Activated CD4-positive, alpha-beta T cell treated with anti-CD3 and anti-CD28 coated beads, Interleukin-2, amount 10 ng/mL, durations not matched to agents 7 days and 5 days (primary cell): ENCODE data around the gene CYSLTR2. TPM values are rescaled to one million over a fixed set of nuclear protein-coding genes. Genes with fewer than 3 reads are reported as not detected.

Experiments
- CTCF ChIA-PET: fragments of 350-600 bp; sonication (Branson Sonifier 250); formaldehyde crosslinking; loops from one replicate; lab custom pipeline; 2021; ENCODE audit warnings: antibody characterized with exemption; lab: Charles Lee
- POLR2A ChIA-PET: fragments of 350-600 bp; sonication (Branson Sonifier 250); formaldehyde crosslinking; loops from one replicate; lab custom pipeline; 2021; ENCODE audit warnings: antibody characterized with exemption; lab: Charles Lee
- DNase-seq: peaks from one replicate; pipeline ENCODE4 v3.0.0-alpha.2; 2020
- H3K27ac Mint-ChIP-seq: one replicate; pipeline ENCODE4 v1.8.0; 2021; ENCODE audit warnings: mild to moderate bottlenecking, moderate library complexity, mixed read lengths
- H3K27me3 Mint-ChIP-seq: one replicate; pipeline ENCODE4 v1.8.0; 2021; ENCODE audit warnings: mixed read lengths
- H3K36me3 Mint-ChIP-seq: one replicate; pipeline ENCODE4 v1.8.0; 2021; ENCODE audit warnings: low read depth, mixed read lengths
- H3K4me1 Mint-ChIP-seq: one replicate; pipeline ENCODE4 v1.8.0; 2021; ENCODE audit warnings: mixed read lengths
- H3K4me3 Mint-ChIP-seq: one replicate; pipeline ENCODE4 v1.8.0; 2021; ENCODE audit warnings: mild to moderate bottlenecking, moderate library complexity, mixed read lengths
- H3K9me3 Mint-ChIP-seq: one replicate; pipeline ENCODE4 v1.8.0; 2021; ENCODE audit warnings: mixed read lengths
- total RNA-seq, 2 experiments: library from RNA; stranded (reverse); gene quantifications; one replicate each; pipeline ENCODE4 v1.2.3, GENCODE V29; 2021

The CYSLTR2 gene
- total RNA-seq, 2 experiments from 2014 or later: 3.1 to 3.7 TPM

- no peak overlapping the region for H3K4me3 Mint-ChIP-seq
- H3K9me3 Mint-ChIP-seq: peaks cover 19% of the 10 kb centered on the region
Measured at GRCh38 chr13:48631441-48631840, 22.3 kb upstream of the CYSLTR2 start.

GRCh38 chr13:48633700-48634099 lies 20.0 kb upstream of the CYSLTR2 start:
- H3K4me3 Mint-ChIP-seq: no peak overlapping the region
- DNase-seq: no peak
- H3K9me3 Mint-ChIP-seq: peaks cover 22% of the 10 kb centered on the region
- peaks cover 4% of the 10 kb centered on the region for H3K36me3 Mint-ChIP-seq
- no peak overlapping the region for H3K27ac Mint-ChIP-seq
- no peaks in the 10 kb centered on the region for H3K27me3 Mint-ChIP-seq
- POLR2A ChIA-PET: no interaction called here
- H3K4me1 Mint-ChIP-seq: peaks cover 6% of the 10 kb centered on the region
- CTCF ChIA-PET: no interaction called here

More at GRCh38 chr13:48631441-48631840, 22.3 kb upstream of the CYSLTR2 start:
- CTCF ChIA-PET: interaction anchor here (0.6 to 1.5 kb wide), 2 partner anchors 26 to 53 kb away, joined by 4 to 5 read pairs; no protein-coding TSS in a partner anchor
- peaks cover 6% of the 10 kb centered on the region for H3K4me1 Mint-ChIP-seq
- POLR2A ChIA-PET: no interaction called here
- H3K27ac Mint-ChIP-seq: no peak overlapping the region
- H3K36me3 Mint-ChIP-seq: peaks cover 4% of the 10 kb centered on the region
- no peak for DNase-seq
- H3K27me3 Mint-ChIP-seq: no peaks in the 10 kb centered on the region

DNA sequence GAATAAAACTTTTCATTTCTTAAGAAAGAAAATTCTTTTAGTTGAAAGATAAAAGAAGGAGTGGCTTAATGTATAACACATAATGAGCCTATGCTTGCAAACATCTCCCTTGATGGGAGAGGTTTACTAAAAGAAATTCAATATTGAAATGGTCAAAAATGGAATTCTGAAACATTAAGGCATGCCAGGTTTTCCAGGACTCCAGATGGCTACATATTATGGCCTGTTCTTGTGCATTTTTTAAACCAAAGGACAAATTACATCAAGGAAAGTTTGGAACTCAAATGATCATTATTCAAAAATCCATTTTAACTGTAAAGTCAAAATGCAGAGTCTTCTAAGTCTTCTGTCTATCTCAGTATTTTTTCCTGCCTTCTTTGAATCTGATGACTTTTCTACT lies 19.1 kb upstream of the CYSLTR2 start:
- peaks cover 4% of the 10 kb centered on the region for H3K36me3 Mint-ChIP-seq
- DNase-seq: no peak
- ChIA-PET POLR2A (no interaction called here), CTCF (no interaction called here)
- no peak overlapping the region for H3K4me3 Mint-ChIP-seq
- peaks cover 6% of the 10 kb centered on the region for H3K4me1 Mint-ChIP-seq
- H3K27me3 Mint-ChIP-seq: no peaks in the 10 kb centered on the region
- H3K9me3 Mint-ChIP-seq: peaks cover 19% of the 10 kb centered on the region
- H3K27ac Mint-ChIP-seq: no peak overlapping the region

DNA sequence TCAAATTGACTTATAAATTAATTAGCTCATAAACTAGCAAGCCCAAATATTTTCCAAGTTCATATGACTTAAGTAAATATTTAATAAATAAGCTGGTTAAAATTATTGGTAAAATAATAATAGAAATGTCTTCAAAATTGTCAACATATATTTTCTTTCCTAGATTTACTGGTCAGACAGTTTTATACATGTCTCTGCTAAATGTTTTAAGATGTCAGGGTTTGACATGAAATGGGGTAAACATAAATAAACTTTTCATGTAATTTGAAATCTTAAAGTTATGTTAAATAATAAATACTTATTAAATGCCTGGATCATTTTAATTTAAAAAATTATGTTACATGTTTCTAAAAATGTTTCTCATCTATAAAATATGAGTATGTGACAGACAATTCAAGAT lies 18.3 kb upstream of the CYSLTR2 start:
- peaks cover 6% of the 10 kb centered on the region for H3K4me1 Mint-ChIP-seq
- DNase-seq: no peak
- no peak overlapping the region for H3K27ac Mint-ChIP-seq
- no peak overlapping the region for H3K4me3 Mint-ChIP-seq
- peaks cover 22% of the 10 kb centered on the region for H3K9me3 Mint-ChIP-seq
- POLR2A ChIA-PET: interaction anchor here (0.5 kb wide), 1 partner anchor 25 kb away, joined by 3 read pairs; no protein-coding TSS in a partner anchor
- peaks cover 5% of the 10 kb centered on the region for H3K27me3 Mint-ChIP-seq
- peaks cover 4% of the 10 kb centered on the region for H3K36me3 Mint-ChIP-seq
- CTCF ChIA-PET: interaction anchor here (0.6 to 1.9 kb wide), 2 partner anchors 11 to 16 kb away, joined by 3 to 6 read pairs; no protein-coding TSS in a partner anchor

DNA sequence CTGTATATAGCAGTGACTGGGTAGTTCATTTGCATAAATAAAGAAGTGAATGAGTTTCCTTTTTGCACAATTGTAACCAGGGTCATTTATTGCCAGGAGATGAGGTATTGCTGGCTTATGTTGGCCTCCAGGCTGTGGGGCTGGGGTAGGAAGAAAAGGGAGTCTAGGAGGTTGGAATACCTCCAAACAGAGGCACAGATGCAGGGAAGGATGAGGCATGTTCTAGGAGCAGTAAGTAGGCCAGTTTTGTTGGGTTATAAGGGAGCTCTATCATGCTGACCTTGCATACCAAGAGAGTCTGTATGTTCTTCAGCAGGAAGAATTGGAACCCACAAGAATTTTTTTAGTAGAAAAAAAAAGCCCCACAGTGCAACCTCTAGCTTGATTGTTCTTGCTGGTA lies 17.2 kb upstream of the CYSLTR2 start:
- CTCF ChIA-PET: interaction anchor here (1.0 to 1.9 kb wide), 2 partner anchors 10 to 101 kb away, joined by 3 to 6 read pairs; no protein-coding TSS in a partner anchor
- H3K4me3 Mint-ChIP-seq: no peak overlapping the region

DNA sequence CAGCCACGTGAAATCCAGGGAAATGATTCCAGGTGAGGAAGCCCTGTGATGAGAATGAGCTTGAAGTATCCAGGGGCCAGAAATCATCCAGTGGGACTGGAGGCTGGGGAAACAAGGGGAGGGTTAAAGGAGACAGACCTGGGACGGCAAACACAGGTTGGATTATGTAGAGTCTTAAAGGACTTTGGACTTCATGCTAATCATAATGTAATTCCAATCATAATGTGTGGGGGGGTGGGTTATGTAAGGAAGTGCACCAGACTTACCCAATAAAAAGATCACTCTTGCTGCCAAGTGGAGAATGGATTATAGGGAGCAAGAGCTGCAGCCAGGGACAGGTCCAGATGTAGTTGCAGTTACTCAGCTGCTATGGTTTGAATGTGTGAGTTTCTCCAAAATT lies 16.1 kb upstream of the CYSLTR2 start:
- H3K4me3 Mint-ChIP-seq: no peak overlapping the region
- CTCF ChIA-PET: interaction anchor here (1.9 kb wide), 1 partner anchor 9 kb away, joined by 6 read pairs; no protein-coding TSS in a partner anchor

More for the DNA sequence above, 17.2 kb upstream of the CYSLTR2 start:
- POLR2A ChIA-PET: no interaction called here
- peaks cover 9% of the 10 kb centered on the region for H3K27me3 Mint-ChIP-seq
- no peak overlapping the region for H3K27ac Mint-ChIP-seq
- no peak for DNase-seq
- H3K36me3 Mint-ChIP-seq: peaks cover 4% of the 10 kb centered on the region
- peaks cover 6% of the 10 kb centered on the region for H3K4me1 Mint-ChIP-seq
- H3K9me3 Mint-ChIP-seq: peaks cover 22% of the 10 kb centered on the region

DNA sequence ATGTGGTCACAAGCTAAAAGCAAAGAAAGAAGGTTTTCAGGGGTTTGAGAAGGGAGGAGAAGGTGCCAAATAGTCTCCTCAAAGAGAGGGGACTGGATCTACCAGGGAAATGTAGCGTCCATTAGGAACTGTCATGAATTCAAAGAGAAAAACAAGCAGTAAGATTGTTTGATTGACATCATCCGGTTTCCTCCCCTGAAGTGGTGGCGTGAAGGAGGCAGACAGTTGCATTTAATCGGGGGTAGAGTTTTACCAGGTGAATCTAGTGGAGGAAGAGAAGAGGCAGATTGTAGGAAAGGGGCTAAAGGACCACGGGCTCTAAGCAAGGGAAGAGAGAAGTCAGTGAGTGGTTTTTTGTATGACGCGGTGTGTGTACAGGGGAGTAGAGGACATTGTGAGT lies 13.0 kb upstream of the CYSLTR2 start:
- POLR2A ChIA-PET: no interaction called here
- no peaks in the 10 kb centered on the region for H3K4me1 Mint-ChIP-seq
- H3K4me3 Mint-ChIP-seq: no peak overlapping the region
- no peak for DNase-seq
- H3K27me3 Mint-ChIP-seq: peaks cover 9% of the 10 kb centered on the region
- CTCF ChIA-PET: interaction anchor here (1.3 kb wide), 1 partner anchor 9 kb away, joined by 3 read pairs; no protein-coding TSS in a partner anchor
- H3K27ac Mint-ChIP-seq: no peak overlapping the region
- H3K36me3 Mint-ChIP-seq: no peaks in the 10 kb centered on the region
- H3K9me3 Mint-ChIP-seq: peaks cover 9% of the 10 kb centered on the region

More for the DNA sequence above, 16.1 kb upstream of the CYSLTR2 start:
- Mint-ChIP-seq H3K27ac (no peak overlapping the region), H3K36me3 (peaks cover 4% of the 10 kb centered on the region), H3K27me3 (peaks cover 9% of the 10 kb centered on the region), H3K9me3 (peaks cover 22% of the 10 kb centered on the region), H3K4me1 (peaks cover 6% of the 10 kb centered on the region)
- DNase-seq: no peak
- POLR2A ChIA-PET: no interaction called here

DNA sequence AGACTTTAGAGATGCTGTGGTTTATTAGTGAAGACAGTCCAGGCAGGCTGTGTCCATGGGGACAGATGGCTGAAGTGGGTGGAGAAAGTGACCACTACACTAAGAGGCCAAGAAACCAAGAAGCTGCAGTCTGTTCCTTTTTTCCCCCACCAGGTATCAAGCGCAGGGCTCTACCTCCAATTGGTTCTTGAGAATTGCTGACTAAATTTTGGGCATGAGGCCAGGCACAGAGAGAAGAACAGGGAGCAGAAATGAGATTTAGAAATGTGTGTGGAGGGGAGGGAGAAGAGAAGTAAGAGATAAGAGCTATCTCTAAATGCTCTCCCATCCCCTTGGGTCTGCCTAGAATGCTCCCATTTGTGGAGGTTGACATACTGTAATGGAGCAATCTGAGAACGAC lies 12.3 kb upstream of the CYSLTR2 start:
- H3K27me3 Mint-ChIP-seq: peaks cover 9% of the 10 kb centered on the region
- peaks cover 5% of the 10 kb centered on the region for H3K9me3 Mint-ChIP-seq
- H3K27ac Mint-ChIP-seq: no peak overlapping the region
- no peaks in the 10 kb centered on the region for H3K4me1 Mint-ChIP-seq
- no peaks in the 10 kb centered on the region for H3K36me3 Mint-ChIP-seq
- no peak for DNase-seq
- ChIA-PET POLR2A (no interaction called here), CTCF (no interaction called here)
- no peak overlapping the region for H3K4me3 Mint-ChIP-seq

DNA sequence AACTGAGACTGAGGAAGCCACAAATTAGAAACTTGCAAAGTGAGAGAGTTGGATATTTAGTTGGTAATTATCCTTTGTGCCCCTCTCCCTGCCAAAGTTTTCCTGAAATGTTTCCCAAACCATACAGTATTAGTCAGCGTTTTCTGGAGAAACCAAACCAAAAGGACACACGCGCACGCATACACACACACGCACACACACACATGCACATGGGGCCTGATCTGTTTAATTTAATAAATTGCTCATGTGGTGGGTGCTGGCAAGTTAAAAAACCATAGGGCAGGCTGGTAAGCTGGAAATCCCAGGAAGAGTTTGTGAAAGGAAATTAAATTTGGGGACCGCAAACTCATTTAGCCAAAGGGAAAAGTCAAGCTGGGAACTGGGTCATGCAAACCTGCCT lies 11.7 kb upstream of the CYSLTR2 start:
- DNase-seq: no peak
- Mint-ChIP-seq H3K9me3 (peaks cover 3% of the 10 kb centered on the region), H3K27me3 (peaks cover 9% of the 10 kb centered on the region), H3K36me3 (no peaks in the 10 kb centered on the region), H3K4me3 (no peak overlapping the region), H3K4me1 (no peaks in the 10 kb centered on the region), H3K27ac (no peak overlapping the region)
- CTCF ChIA-PET: no interaction called here
- POLR2A ChIA-PET: no interaction called here

GRCh38 chr13:48643159-48643558 lies 10.6 kb upstream of the CYSLTR2 start:
- Mint-ChIP-seq H3K4me3 (no peak overlapping the region), H3K27me3 (peaks cover 12% of the 10 kb centered on the region), H3K27ac (no peak overlapping the region), H3K4me1 (peaks cover under 1% of the 10 kb centered on the region), H3K9me3 (peaks cover 3% of the 10 kb centered on the region), H3K36me3 (no peaks in the 10 kb centered on the region)
- ChIA-PET POLR2A (no interaction called here), CTCF (no interaction called here)
- DNase-seq: no peak

GRCh38 chr13:48644141-48644540 lies 9.6 kb upstream of the CYSLTR2 start:
- H3K36me3 Mint-ChIP-seq: no peaks in the 10 kb centered on the region
- ChIA-PET POLR2A (no interaction called here), CTCF (interaction anchor here (0.8 kb wide), 1 partner anchor 139 kb away, joined by 3 read pairs; no protein-coding TSS in a partner anchor)
- peaks cover 3% of the 10 kb centered on the region for H3K9me3 Mint-ChIP-seq
- H3K27me3 Mint-ChIP-seq: peaks cover 12% of the 10 kb centered on the region
- peaks cover 5% of the 10 kb centered on the region for H3K4me1 Mint-ChIP-seq
- no peak overlapping the region for H3K4me3 Mint-ChIP-seq
- H3K27ac Mint-ChIP-seq: no peak overlapping the region
- DNase-seq: no peak

DNA sequence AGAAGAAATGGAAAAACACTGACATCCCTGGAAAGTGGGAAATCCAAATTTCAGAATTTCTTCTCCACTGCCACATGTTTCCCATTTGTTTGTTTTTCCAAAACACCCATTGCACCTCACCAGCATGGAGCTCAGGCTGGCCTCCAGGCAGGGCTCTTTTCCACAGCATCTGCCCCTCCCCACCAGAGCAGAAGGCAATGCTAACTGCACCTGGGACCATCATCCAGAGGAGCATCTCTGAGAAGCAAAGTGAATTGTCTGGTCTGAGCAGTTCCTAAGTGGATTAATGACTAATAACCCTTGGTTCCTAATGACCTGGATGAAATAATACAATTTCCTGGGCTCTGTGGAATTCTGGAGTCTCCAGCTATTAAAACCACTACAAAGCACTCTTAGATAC lies 8.8 kb upstream of the CYSLTR2 start:
- Mint-ChIP-seq H3K27me3 (peaks cover 12% of the 10 kb centered on the region), H3K9me3 (peaks cover 3% of the 10 kb centered on the region), H3K27ac (no peak overlapping the region), H3K4me3 (no peak overlapping the region), H3K4me1 (peaks cover 5% of the 10 kb centered on the region), H3K36me3 (no peaks in the 10 kb centered on the region)
- CTCF ChIA-PET: no interaction called here
- DNase-seq: no peak
- POLR2A ChIA-PET: no interaction called here

DNA sequence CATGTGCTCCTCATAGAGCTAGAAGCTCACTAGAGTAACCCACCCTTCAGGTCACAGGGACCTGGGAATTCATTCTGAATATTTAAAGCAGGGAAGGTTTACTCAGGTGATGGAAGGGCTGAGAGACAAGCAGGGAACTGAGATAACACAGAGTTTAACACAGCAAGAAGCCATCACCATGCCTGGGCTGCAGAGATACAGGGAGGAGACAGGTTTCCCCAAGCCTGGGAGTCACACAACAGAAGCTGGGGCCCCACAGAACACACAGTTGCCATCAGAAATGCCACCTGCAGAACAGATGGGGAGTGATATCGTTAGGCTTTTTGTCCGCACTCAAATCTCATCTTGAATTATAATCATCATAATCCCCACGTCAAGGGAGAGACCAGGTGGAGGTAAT lies 7.9 kb upstream of the CYSLTR2 start:
- Mint-ChIP-seq H3K9me3 (no peaks in the 10 kb centered on the region), H3K27ac (no peak overlapping the region), H3K4me3 (no peak overlapping the region), H3K27me3 (peaks cover 4% of the 10 kb centered on the region), H3K4me1 (peaks cover 5% of the 10 kb centered on the region), H3K36me3 (no peaks in the 10 kb centered on the region)
- no peak for DNase-seq
- POLR2A ChIA-PET: no interaction called here
- CTCF ChIA-PET: no interaction called here

DNA sequence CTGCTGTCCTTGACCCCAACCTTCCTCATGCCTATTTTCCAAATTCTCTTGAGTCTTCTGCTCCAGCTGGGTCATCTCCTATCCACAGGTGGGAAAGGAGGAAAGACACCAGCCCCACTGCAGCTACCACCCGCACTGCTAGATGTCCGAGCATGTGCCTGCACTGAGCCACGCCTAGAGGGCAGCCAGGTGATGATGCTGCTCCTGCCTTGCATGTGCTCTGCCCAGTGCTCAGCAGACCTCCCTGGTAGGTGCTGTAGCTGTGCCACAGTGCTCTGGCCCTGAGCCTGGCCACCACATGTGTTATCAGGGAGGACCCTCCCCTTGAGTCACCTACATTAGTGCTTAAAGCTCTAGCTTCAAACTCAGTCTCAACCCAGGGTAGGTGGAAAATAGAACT lies 6.9 kb upstream of the CYSLTR2 start:
- ChIA-PET CTCF (interaction anchor here (1.1 to 1.3 kb wide), 2 partner anchors 10 to 12 kb away, joined by 3 to 6 read pairs; no protein-coding TSS in a partner anchor), POLR2A (no interaction called here)
- Mint-ChIP-seq H3K27me3 (peaks cover 3% of the 10 kb centered on the region), H3K27ac (no peak overlapping the region), H3K36me3 (no peaks in the 10 kb centered on the region), H3K4me1 (peaks cover 5% of the 10 kb centered on the region), H3K4me3 (no peak overlapping the region), H3K9me3 (no peaks in the 10 kb centered on the region)
- no peak for DNase-seq
